ENCODE measurements around the gene THBS4.

DNA sequence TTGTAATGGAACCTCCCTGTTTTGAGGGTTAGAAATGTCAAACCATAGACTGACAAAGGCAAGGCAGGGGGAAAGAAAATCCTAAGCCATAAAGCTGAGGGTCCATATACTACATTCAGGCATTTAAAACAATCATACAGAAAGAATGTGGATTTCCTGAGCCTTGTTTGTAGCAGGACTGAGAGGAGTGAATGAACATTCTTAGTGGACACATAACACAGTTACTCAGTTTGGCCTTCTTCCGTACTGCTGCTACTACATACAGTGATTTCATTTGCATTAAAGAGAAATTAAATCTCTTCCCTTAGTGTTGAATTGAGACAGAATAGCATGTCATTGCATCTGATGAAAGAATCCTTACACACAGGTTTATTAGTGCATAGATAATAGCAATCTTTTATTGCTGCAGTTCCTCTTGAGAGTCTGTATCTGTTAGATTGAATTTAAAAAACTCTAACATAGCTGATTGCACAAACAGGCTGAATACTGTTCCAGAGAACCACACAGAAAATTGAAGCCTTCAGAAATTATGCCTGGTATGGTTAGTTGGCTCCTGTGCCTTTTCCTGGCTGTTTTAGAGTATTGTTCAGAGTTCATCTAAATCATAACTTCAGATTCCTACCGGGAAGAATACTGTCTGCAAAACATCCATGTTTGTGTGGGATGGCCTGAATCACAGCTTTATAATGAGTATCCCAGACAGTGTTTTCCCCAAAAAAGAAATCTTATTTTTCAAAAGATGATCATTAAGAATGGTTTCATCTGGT, 42.1 kb upstream of the THBS4 start:
- TF ChIP-seq EP300 (conservative IDR thresholded peaks at IDR 0.05; ENCODE audit: poor library complexity, severe bottlenecking) (no peak), POLR2AphosphoS5 (IDR thresholded peaks at IDR 0.05) (no peak), RAD21 (conservative IDR thresholded peaks at IDR 0.05) (no peak)
- TF ChIP-seq, protein P1, sequence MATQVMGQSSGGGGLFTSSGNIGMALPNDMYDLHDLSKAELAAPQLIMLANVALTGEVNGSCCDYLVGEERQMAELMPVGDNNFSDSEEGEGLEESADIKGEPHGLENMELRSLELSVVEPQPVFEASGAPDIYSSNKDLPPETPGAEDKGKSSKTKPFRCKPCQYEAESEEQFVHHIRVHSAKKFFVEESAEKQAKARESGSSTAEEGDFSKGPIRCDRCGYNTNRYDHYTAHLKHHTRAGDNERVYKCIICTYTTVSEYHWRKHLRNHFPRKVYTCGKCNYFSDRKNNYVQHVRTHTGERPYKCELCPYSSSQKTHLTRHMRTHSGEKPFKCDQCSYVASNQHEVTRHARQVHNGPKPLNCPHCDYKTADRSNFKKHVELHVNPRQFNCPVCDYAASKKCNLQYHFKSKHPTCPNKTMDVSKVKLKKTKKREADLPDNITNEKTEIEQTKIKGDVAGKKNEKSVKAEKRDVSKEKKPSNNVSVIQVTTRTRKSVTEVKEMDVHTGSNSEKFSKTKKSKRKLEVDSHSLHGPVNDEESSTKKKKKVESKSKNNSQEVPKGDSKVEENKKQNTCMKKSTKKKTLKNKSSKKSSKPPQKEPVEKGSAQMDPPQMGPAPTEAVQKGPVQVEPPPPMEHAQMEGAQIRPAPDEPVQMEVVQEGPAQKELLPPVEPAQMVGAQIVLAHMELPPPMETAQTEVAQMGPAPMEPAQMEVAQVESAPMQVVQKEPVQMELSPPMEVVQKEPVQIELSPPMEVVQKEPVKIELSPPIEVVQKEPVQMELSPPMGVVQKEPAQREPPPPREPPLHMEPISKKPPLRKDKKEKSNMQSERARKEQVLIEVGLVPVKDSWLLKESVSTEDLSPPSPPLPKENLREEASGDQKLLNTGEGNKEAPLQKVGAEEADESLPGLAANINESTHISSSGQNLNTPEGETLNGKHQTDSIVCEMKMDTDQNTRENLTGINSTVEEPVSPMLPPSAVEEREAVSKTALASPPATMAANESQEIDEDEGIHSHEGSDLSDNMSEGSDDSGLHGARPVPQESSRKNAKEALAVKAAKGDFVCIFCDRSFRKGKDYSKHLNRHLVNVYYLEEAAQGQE (IDR thresholded peaks at IDR 0.05; ENCODE audit: borderline replicate concordance) = no peak
